ENCODE data around the gene CUTC. TPM values are rescaled to one million over a fixed set of nuclear protein-coding genes. Genes with fewer than 3 reads are reported as not detected.

Gene CUTC
- total RNA-seq, 1 donor, result 13.8 TPM

DNA sequence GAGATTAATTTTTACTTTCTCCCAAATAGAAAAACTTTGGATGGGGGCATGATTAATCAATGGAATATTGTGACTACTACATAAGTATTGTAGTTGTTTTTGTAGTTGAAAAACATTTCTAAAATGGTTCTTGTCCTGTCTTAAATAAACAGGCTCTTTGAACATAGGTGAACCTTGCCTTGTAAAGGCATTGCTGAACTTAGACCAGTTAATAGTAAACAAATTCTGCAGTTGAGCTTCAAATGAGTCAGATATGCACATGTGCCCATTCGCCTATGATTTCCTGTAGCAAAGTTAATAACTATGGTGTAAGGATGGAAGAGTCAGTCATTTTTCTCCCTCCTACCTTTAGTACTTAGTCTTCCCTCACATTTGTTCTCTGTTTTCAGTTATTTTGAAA lies 22.6 kb downstream of the CUTC start:
- Histone ChIP-seq H2AFZ (ENCODE audit: low read length) (no peak overlapping the region), H3K4me3 (ENCODE audit: insufficient read depth, low read length) (no peak overlapping the region), H3K79me2 (ENCODE audit: insufficient read depth, low read length) (no peaks in the 10 kb centered on the region), H3K27ac (ENCODE audit: low read depth, low read length) (no peak overlapping the region), H3K36me3 (ENCODE audit: insufficient read depth, low read length) (peaks cover 44% of the 10 kb centered on the region), H3K9me3 (ENCODE audit: low read depth, low read length) (no peaks in the 10 kb centered on the region), H4K20me1 (ENCODE audit: insufficient read depth, low read length) (no peaks in the 10 kb centered on the region), H3K27me3 (ENCODE audit: insufficient read depth, low read length) (no peaks in the 10 kb centered on the region), H3K4me2 (ENCODE audit: insufficient read depth, low read length) (no peak overlapping the region), H3K4me1 (ENCODE audit: insufficient read depth, low read length) (peaks cover 6% of the 10 kb centered on the region)
- TF ChIP-seq, protein P1, sequence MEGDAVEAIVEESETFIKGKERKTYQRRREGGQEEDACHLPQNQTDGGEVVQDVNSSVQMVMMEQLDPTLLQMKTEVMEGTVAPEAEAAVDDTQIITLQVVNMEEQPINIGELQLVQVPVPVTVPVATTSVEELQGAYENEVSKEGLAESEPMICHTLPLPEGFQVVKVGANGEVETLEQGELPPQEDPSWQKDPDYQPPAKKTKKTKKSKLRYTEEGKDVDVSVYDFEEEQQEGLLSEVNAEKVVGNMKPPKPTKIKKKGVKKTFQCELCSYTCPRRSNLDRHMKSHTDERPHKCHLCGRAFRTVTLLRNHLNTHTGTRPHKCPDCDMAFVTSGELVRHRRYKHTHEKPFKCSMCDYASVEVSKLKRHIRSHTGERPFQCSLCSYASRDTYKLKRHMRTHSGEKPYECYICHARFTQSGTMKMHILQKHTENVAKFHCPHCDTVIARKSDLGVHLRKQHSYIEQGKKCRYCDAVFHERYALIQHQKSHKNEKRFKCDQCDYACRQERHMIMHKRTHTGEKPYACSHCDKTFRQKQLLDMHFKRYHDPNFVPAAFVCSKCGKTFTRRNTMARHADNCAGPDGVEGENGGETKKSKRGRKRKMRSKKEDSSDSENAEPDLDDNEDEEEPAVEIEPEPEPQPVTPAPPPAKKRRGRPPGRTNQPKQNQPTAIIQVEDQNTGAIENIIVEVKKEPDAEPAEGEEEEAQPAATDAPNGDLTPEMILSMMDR (IDR thresholded peaks at IDR 0.05; ENCODE audit: extremely low read depth, low read depth, low read length), result no peak
- DNase-seq (ENCODE audit: insufficient read length, low spot score, missing footprints), result no peak

DNA sequence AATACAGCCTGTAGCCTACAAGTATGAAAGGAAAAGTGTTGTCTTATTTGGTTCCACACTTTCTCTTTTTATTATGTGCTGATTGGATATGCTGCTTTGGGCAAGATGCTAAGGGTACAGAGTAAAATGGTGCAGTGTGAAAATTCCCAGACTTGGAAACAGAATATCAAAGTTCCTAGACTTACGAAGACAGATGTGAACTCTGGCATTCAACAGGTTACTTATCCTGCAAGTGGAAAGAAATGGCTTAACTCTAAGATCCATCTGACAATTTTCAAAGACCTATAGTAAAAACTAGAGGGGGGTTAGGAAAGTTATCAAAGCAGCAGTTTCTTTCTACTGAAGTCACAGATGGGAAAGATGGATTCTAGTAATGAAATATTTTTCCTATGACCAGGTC lies 24.1 kb downstream of the CUTC start:
- Histone ChIP-seq H3K4me3 (ENCODE audit: insufficient read depth, low read length) (no peak overlapping the region), H4K20me1 (ENCODE audit: insufficient read depth, low read length) (no peaks in the 10 kb centered on the region), H3K36me3 (ENCODE audit: insufficient read depth, low read length) (peaks cover 50% of the 10 kb centered on the region), H3K4me1 (ENCODE audit: insufficient read depth, low read length) (peaks cover 6% of the 10 kb centered on the region), H3K27ac (ENCODE audit: low read depth, low read length) (no peak overlapping the region), H3K9me3 (ENCODE audit: low read depth, low read length) (no peaks in the 10 kb centered on the region), H3K4me2 (ENCODE audit: insufficient read depth, low read length) (no peak overlapping the region), H3K27me3 (ENCODE audit: insufficient read depth, low read length) (no peaks in the 10 kb centered on the region), H3K79me2 (ENCODE audit: insufficient read depth, low read length) (no peaks in the 10 kb centered on the region), H2AFZ (ENCODE audit: low read length) (no peak overlapping the region)
- DNase-seq (ENCODE audit: insufficient read length, low spot score, missing footprints), result no peak
- TF ChIP-seq, protein P1 (IDR thresholded peaks at IDR 0.05; ENCODE audit: extremely low read depth, low read depth, low read length), result no peak

DNA sequence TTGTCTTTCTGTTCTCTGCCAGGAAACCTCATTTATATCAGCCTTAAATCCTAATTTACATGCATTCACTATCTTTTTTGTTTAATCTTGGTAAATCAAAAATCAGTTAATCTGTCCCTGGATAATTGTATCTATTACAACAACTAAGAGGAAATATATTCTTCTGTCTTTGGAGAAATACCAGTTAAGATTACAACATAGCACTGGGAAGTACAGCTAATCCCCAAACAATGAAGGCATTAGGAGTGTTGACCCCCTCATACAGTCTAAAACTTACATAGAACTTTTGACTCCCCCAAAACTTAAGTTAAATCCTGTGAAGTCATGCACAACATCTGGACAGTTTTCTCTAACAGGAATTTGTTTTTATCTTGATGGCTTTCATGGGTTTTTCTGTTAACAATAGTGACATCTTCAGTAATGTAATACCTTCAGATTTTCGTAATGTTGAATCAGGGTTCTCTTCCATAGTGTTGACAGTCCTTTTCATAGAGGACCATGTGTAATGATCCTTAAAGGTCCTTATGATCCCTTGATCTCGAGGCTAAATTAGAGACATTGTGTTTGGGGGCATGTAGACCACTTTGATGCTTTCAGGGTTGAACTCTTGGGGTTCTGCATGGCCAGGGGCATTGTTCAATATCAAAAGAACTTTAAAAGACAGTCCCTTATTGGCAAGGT lies 26.3 kb downstream of the CUTC start:
- Histone ChIP-seq H4K20me1 (ENCODE audit: insufficient read depth, low read length) (no peaks in the 10 kb centered on the region), H3K9me3 (ENCODE audit: low read depth, low read length) (no peaks in the 10 kb centered on the region), H3K27ac (ENCODE audit: low read depth, low read length) (no peak overlapping the region), H3K4me1 (ENCODE audit: insufficient read depth, low read length) (peaks cover 6% of the 10 kb centered on the region), H3K36me3 (ENCODE audit: insufficient read depth, low read length) (peaks cover 43% of the 10 kb centered on the region), H3K27me3 (ENCODE audit: insufficient read depth, low read length) (no peaks in the 10 kb centered on the region), H3K4me2 (ENCODE audit: insufficient read depth, low read length) (no peak overlapping the region), H3K79me2 (ENCODE audit: insufficient read depth, low read length) (no peaks in the 10 kb centered on the region), H3K4me3 (ENCODE audit: insufficient read depth, low read length) (no peak overlapping the region), H2AFZ (ENCODE audit: low read length) (no peak overlapping the region)
- TF ChIP-seq, protein P1 (IDR thresholded peaks at IDR 0.05; ENCODE audit: extremely low read depth, low read depth, low read length), result no peak
- DNase-seq (ENCODE audit: insufficient read length, low spot score, missing footprints), result no peak

DNA sequence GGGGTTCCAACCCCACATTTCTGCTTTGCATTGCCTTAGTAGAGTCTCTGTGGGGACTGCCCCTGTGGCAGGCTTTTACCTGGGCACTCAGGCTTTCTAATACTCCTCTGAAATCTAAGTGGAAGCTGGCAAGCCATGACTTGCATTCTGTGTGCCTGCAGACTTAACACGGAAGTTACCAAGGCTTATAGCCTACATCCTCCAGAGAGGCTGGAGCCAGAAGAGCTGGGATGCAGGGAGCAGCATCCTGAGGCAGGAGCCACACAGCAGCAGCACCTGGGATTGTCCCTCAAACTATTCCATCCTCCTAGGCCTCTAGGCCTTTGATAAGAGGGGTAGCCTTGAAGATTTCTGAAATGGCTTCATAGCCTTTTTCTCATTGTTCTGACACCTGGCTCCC lies 28.3 kb downstream of the CUTC start:
- Histone ChIP-seq H3K79me2 (ENCODE audit: insufficient read depth, low read length) (no peaks in the 10 kb centered on the region), H3K4me1 (ENCODE audit: insufficient read depth, low read length) (peaks cover 6% of the 10 kb centered on the region), H3K27ac (ENCODE audit: low read depth, low read length) (no peak overlapping the region), H2AFZ (ENCODE audit: low read length) (no peak overlapping the region), H3K4me3 (ENCODE audit: insufficient read depth, low read length) (no peak overlapping the region), H3K36me3 (ENCODE audit: insufficient read depth, low read length) (peaks cover 35% of the 10 kb centered on the region), H3K4me2 (ENCODE audit: insufficient read depth, low read length) (no peak overlapping the region), H3K27me3 (ENCODE audit: insufficient read depth, low read length) (no peaks in the 10 kb centered on the region), H3K9me3 (ENCODE audit: low read depth, low read length) (no peaks in the 10 kb centered on the region), H4K20me1 (ENCODE audit: insufficient read depth, low read length) (no peaks in the 10 kb centered on the region)
- TF ChIP-seq, protein P1 (IDR thresholded peaks at IDR 0.05; ENCODE audit: extremely low read depth, low read depth, low read length), result no peak
- DNase-seq (ENCODE audit: insufficient read length, low spot score, missing footprints), result no peak
